Measurements from ENCODE around the gene FBXO33. TPM values are rescaled to one million over a fixed set of nuclear protein-coding genes. Genes with fewer than 3 reads are reported as not detected.

Gene FBXO33
- total RNA-seq, 1 experiment from 2014 or later = 8.8 TPM

DNA sequence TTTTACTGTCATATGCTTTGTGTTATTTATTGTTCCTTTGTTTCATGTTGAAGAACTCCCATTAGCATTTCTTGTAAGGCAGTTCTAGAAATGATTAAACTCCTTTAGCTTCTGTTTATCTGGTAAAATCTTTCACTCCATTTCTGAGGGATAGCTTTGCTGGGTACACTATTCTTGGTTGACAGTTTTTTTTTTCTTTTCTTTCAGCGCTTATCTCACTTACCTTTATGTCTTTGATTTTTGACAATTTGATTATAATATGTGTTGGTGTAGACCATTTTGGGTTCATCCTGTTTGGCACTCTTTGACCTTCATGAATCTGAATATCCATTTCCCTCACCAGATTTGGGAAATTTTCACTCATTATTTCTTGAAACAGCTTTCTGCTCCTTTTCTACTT is 16.2 kb downstream of the FBXO33 start:
- Mint-ChIP-seq H3K36me3 (ENCODE audit: insufficient read depth in 1 of 3, low read depth in 3 of 3) (peaks cover 14 to 36% (median 23%) of the 10 kb centered on the region in 3 experiments), H3K9me3 (peaks cover 33 to 36% of the 10 kb centered on the region in 2 experiments), H3K27ac (no peak overlapping the region), H3K4me3 (no peak overlapping the region), H3K4me1 (peaks cover 0 to 2% of the 10 kb centered on the region in 2 experiments; a peak in 1 of 4 replicates), H3K27me3 (ENCODE audit: low read depth) (no peaks in the 10 kb centered on the region)
- Histone ChIP-seq H3K23ac (ENCODE audit: insufficient read length, low read depth, low read length) (no peak overlapping the region), H4K5ac (ENCODE audit: insufficient read length, low read depth, low read length) (no peak overlapping the region), H3T11ph (ENCODE audit: low read length) (no peak overlapping the region), H2BK15ac (ENCODE audit: low read depth, low read length) (no peak overlapping the region), H3K9ac (ENCODE audit: extremely low read depth, insufficient read length, low read length) (no peak overlapping the region), H4K8ac (replicated peaks; ENCODE audit: insufficient read length, low read depth, low read length) (no peak overlapping the region), H3K4me1 (ENCODE audit: insufficient read depth, low read length) (no peaks in the 10 kb centered on the region), H2AK5ac (ENCODE audit: insufficient read length, low read length) (no peak overlapping the region), H3K4me2 (ENCODE audit: insufficient read depth, insufficient read length, low read length) (no peak overlapping the region), H3K79me2 (ENCODE audit: insufficient read depth, low read length) (no peaks in the 10 kb centered on the region), H3K79me1 (ENCODE audit: insufficient read depth, low read depth, low read length, poor library complexity, severe bottlenecking) (no peaks in the 10 kb centered on the region), H3K23me2 (ENCODE audit: insufficient read length, low read depth, low read length, poor library complexity, severe bottlenecking) (no peaks in the 10 kb centered on the region), H3K18ac (ENCODE audit: insufficient read length, low read depth, low read length) (no peak overlapping the region), H2AFZ (ENCODE audit: low read length) (no peak overlapping the region), H2BK120ac (ENCODE audit: low read depth, low read length, poor library complexity, severe bottlenecking) (no peak overlapping the region), H2BK5ac (ENCODE audit: insufficient read length, low read length) (no peak overlapping the region), H3K56ac (ENCODE audit: insufficient read length, low read depth, low read length) (no peak overlapping the region), H3K27me3 (ENCODE audit: insufficient read depth, low read length) (no peaks in the 10 kb centered on the region), H2BK12ac (ENCODE audit: insufficient read length, low read depth, low read length) (no peak overlapping the region), H3K27ac (ENCODE audit: insufficient read length, low read depth, low read length) (no peak overlapping the region), H3K4ac (ENCODE audit: low read depth, low read length) (no peak overlapping the region), H3K9me3 (ENCODE audit: control insufficient read depth, low read depth, low read length) (no peaks in the 10 kb centered on the region), H4K20me1 (ENCODE audit: control insufficient read depth, insufficient read depth, insufficient read length) (no peaks in the 10 kb centered on the region), H4K91ac (ENCODE audit: insufficient read length, low read depth, low read length) (no peak overlapping the region), H2BK20ac (ENCODE audit: low read depth, low read length, poor library complexity, severe bottlenecking) (no peak overlapping the region), H3K14ac (ENCODE audit: insufficient read depth, low read length) (no peak overlapping the region)
- DNase-seq = no peak
- TF ChIP-seq, protein P1, sequence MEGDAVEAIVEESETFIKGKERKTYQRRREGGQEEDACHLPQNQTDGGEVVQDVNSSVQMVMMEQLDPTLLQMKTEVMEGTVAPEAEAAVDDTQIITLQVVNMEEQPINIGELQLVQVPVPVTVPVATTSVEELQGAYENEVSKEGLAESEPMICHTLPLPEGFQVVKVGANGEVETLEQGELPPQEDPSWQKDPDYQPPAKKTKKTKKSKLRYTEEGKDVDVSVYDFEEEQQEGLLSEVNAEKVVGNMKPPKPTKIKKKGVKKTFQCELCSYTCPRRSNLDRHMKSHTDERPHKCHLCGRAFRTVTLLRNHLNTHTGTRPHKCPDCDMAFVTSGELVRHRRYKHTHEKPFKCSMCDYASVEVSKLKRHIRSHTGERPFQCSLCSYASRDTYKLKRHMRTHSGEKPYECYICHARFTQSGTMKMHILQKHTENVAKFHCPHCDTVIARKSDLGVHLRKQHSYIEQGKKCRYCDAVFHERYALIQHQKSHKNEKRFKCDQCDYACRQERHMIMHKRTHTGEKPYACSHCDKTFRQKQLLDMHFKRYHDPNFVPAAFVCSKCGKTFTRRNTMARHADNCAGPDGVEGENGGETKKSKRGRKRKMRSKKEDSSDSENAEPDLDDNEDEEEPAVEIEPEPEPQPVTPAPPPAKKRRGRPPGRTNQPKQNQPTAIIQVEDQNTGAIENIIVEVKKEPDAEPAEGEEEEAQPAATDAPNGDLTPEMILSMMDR (conservative IDR thresholded peaks at IDR 0.05) = no peak
- no CpG with 5 or more reads among the region's 1 CpG for WGBS (ENCODE audit: extremely low coverage, insufficient read length, low lambda C conversion rate)

All from H9 (cell line).